ENCODE data around the gene STX8. TPM values are rescaled to one million over a fixed set of nuclear protein-coding genes. Genes with fewer than 3 reads are reported as not detected.

STX8 gene
- total and polyA plus RNA-seq, 7 donors, result 40.4 to 104 (median 72.6) TPM

GRCh38 chr17:9544221-9544620 lies 31.4 kb downstream of the STX8 start:
- 94 to 96% methylated on average over 7 of the region's 7 CpGs for WGBS, 2 donors

GRCh38 chr17:9541718-9542117 lies 33.9 kb downstream of the STX8 start:
- H3K9me3 ChIP-seq, result no peaks in the 10 kb centered on the region
- no peak for TF ChIP-seq POLR2AphosphoS5 (IDR thresholded peaks at IDR 0.05)
- no peak for TF ChIP-seq POLR2A (IDR thresholded peaks at IDR 0.05)
- no peak for TF ChIP-seq CTCF (IDR thresholded peaks at IDR 0.05)
- no peak for TF ChIP-seq EP300 (IDR thresholded peaks at IDR 0.05)
- no peak overlapping the region for H3K27ac ChIP-seq
- 95 to 96% methylated on average over 4 of the region's 4 CpGs for WGBS, 2 donors
- H3K36me3 ChIP-seq, result peaks cover 0 to 20% (median 4%) of the 10 kb centered on the region in 4 donors
- intact Hi-C loops (cut with DNase I), result no loop called here
- H3K27me3 ChIP-seq, result no peaks in the 10 kb centered on the region
- DNase-seq, result no peak
- H3K4me1 ChIP-seq, result no peaks in the 10 kb centered on the region
- H3K4me3 ChIP-seq, result no peak overlapping the region

More at GRCh38 chr17:9544221-9544620, 31.4 kb downstream of the STX8 start:
- H3K36me3 ChIP-seq, result peaks cover 0 to 20% (median 4%) of the 10 kb centered on the region in 4 donors
- no peaks in the 10 kb centered on the region for H3K9me3 ChIP-seq
- no peak overlapping the region for H3K27ac ChIP-seq
- no peak for TF ChIP-seq EP300 (IDR thresholded peaks at IDR 0.05)
- TF ChIP-seq CTCF (IDR thresholded peaks at IDR 0.05), result no peak
- no peak for TF ChIP-seq POLR2A (IDR thresholded peaks at IDR 0.05)
- TF ChIP-seq POLR2AphosphoS5 (IDR thresholded peaks at IDR 0.05), result no peak
- no peaks in the 10 kb centered on the region for H3K4me1 ChIP-seq
- no peak for DNase-seq
- H3K4me3 ChIP-seq, result no peak overlapping the region
- H3K27me3 ChIP-seq, result no peaks in the 10 kb centered on the region
- intact Hi-C loops (cut with DNase I), result no loop called here

- TF ChIP-seq POLR2AphosphoS5 (IDR thresholded peaks at IDR 0.05) (no peak), POLR2A (IDR thresholded peaks at IDR 0.05) (no peak), CTCF (IDR thresholded peaks at IDR 0.05) (no peak), EP300 (IDR thresholded peaks at IDR 0.05) (no peak)
- Histone ChIP-seq H3K4me1 (no peaks in the 10 kb centered on the region), H3K4me3 (no peak overlapping the region), H3K27ac (no peak overlapping the region), H3K9me3 (no peaks in the 10 kb centered on the region), H3K36me3 (peaks cover 0 to 8% (median 4%) of the 10 kb centered on the region in 4 donors), H3K27me3 (no peaks in the 10 kb centered on the region)
- 78 to 90% methylated on average over 4 of the region's 4 CpGs for WGBS, 2 donors
- no peak for DNase-seq
- intact Hi-C loops (cut with DNase I), result no loop called here
Measured at GRCh38 chr17:9538626-9539025, 37.0 kb downstream of the STX8 start.

- H3K9me3 ChIP-seq, result no peaks in the 10 kb centered on the region
- DNase-seq, result no peak
- intact Hi-C loops (cut with DNase I), result no loop called here
- H3K27ac ChIP-seq, result no peak overlapping the region
- no peak for TF ChIP-seq CTCF (IDR thresholded peaks at IDR 0.05)
- no peak for TF ChIP-seq EP300 (IDR thresholded peaks at IDR 0.05)
- no peak for TF ChIP-seq POLR2AphosphoS5 (IDR thresholded peaks at IDR 0.05)
- TF ChIP-seq POLR2A (IDR thresholded peaks at IDR 0.05), result no peak
- H3K36me3 ChIP-seq, result peaks cover 0 to 8% (median 4%) of the 10 kb centered on the region in 4 donors
- no peaks in the 10 kb centered on the region for H3K27me3 ChIP-seq
- H3K4me3 ChIP-seq, result no peak overlapping the region
- H3K4me1 ChIP-seq, result no peaks in the 10 kb centered on the region
- WGBS, 2 donors, result 85 to 93% methylated on average over 12 of the region's 12 CpGs
Measured at GRCh38 chr17:9537177-9537776, 38.3 kb downstream of the STX8 start.

GRCh38 chr17:9536061-9536460 lies 39.6 kb downstream of the STX8 start:
- Histone ChIP-seq H3K36me3 (peaks cover 0 to 8% (median 4%) of the 10 kb centered on the region in 4 donors), H3K4me3 (no peak overlapping the region), H3K27me3 (no peaks in the 10 kb centered on the region), H3K27ac (no peak overlapping the region), H3K9me3 (no peaks in the 10 kb centered on the region), H3K4me1 (no peaks in the 10 kb centered on the region)
- WGBS, 2 donors, result 89 to 95% methylated on average over 8 of the region's 8 CpGs
- DNase-seq, result no peak
- intact Hi-C loops (cut with DNase I), result no loop called here
- no peak for TF ChIP-seq POLR2A (IDR thresholded peaks at IDR 0.05)
- TF ChIP-seq POLR2AphosphoS5 (IDR thresholded peaks at IDR 0.05), result no peak
- TF ChIP-seq CTCF (IDR thresholded peaks at IDR 0.05), result no peak
- no peak for TF ChIP-seq EP300 (IDR thresholded peaks at IDR 0.05)
